Sigmoid colon (tissue), 4 donors: Measurements from ENCODE around the gene AQP12B.

Experiments
- EP300 ChIP-seq, 4 donors: sonication (generic); formaldehyde crosslinking; IDR thresholded peaks; one replicate each; pipeline ENCODE4 v1.6.1; 2017; ENCODE audit warnings: antibody characterized with exemption in 4 of 4
- POLR2A ChIP-seq, 2 donors: fragments of 450-650 bp; IDR thresholded peaks; one replicate each; pipeline ENCODE4 v1.6.1; 2016; ENCODE audit warnings: antibody characterized with exemption in 2 of 2, mild to moderate bottlenecking in 2 of 2, moderate library complexity in 2 of 2
- POLR2AphosphoS5 ChIP-seq, 4 donors: sonication (generic); formaldehyde crosslinking; IDR thresholded peaks; one replicate each; pipeline ENCODE4 v1.6.1; 2017; ENCODE audit warnings: antibody characterized with exemption in 4 of 4
- TF ChIP-seq, protein P1 (sequence below), 4 experiments: fragments of 450-650 bp in 3 of 4; fragments of 200-600 bp in 1 of 4; IDR thresholded peaks; one replicate each; pipeline ENCODE4 v1.5.1; 2016 to 2019; ENCODE audit warnings: antibody characterized with exemption in 4 of 4, mild to moderate bottlenecking in 3 of 4, moderate library complexity in 2 of 4

DNA sequence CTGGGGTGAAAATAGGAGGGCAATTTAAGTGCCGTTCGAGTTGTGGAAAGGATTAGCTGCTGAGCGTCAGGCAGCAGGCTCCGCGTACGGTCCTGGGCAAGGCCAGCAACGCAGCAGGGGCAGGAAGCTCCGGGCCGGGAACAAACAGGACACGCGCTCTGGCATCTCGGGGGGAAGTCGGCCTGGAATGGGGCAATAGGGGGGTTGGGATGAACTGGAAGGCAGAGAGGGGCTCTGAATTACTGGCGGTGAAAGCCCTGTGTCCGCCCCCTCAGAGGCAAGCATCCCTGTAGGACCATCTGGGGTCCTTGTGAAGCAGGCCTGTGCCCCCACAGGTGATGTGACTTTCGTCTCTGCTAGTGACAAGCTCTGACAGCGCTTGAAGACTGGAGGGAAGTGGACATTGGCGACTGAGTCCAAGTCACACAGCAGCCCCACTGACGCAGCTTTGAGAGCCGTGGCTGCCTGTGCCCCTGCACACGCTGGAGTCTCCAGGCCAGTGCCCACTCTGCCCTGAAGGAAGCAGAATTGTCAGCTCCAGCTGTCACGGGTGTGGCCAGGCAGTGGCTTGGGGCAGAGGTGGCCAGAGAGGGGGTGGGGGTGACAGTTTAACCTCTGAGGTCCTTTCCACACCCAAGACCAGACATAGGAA is 35.1 kb downstream of the AQP12B start:
- TF ChIP-seq, protein P1, sequence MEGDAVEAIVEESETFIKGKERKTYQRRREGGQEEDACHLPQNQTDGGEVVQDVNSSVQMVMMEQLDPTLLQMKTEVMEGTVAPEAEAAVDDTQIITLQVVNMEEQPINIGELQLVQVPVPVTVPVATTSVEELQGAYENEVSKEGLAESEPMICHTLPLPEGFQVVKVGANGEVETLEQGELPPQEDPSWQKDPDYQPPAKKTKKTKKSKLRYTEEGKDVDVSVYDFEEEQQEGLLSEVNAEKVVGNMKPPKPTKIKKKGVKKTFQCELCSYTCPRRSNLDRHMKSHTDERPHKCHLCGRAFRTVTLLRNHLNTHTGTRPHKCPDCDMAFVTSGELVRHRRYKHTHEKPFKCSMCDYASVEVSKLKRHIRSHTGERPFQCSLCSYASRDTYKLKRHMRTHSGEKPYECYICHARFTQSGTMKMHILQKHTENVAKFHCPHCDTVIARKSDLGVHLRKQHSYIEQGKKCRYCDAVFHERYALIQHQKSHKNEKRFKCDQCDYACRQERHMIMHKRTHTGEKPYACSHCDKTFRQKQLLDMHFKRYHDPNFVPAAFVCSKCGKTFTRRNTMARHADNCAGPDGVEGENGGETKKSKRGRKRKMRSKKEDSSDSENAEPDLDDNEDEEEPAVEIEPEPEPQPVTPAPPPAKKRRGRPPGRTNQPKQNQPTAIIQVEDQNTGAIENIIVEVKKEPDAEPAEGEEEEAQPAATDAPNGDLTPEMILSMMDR (IDR thresholded peaks at IDR 0.05), result no peak
- no peak for TF ChIP-seq POLR2A (IDR thresholded peaks at IDR 0.05)
- no peak for TF ChIP-seq EP300 (IDR thresholded peaks at IDR 0.05)
- no peak for TF ChIP-seq POLR2AphosphoS5 (IDR thresholded peaks at IDR 0.05)
